Measurements from ENCODE around the gene PGM2. TPM values are rescaled to one million over a fixed set of nuclear protein-coding genes. Genes with fewer than 3 reads are reported as not detected.

Gene PGM2
- total and polyA plus RNA-seq, 5 donors from 2014 or later = 20.5 to 29.5 (median 22.1) TPM

DNA sequence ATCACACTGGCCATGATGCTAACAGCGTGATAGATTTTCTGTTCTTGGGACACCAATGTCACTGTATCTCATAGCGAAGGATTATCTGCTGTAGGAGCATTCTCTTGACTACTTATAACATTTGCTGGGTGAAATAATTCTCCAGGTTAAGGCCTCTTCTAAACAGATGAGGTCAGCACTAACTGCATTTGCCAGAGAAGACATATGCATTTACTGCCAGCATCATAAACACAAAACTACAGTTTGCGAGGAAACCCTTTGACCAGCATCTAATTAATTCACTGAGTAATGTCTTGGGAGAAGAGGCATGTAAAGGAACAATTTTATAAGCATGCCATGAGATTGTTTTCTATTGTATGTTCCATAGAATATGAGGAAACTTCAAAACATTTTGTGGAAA lies 78.3 kb downstream of the PGM2 start:
- Histone ChIP-seq H3K9me3 (ENCODE audit: control insufficient read depth in 2 of 2, low read length in 2 of 2) (no peaks in the 10 kb centered on the region), H3K4me1 (ENCODE audit: control insufficient read depth, insufficient read depth, low read length, poor library complexity, severe bottlenecking) (peaks cover 4% of the 10 kb centered on the region), H3K27me3 (ENCODE audit: control insufficient read depth, insufficient read depth, low read length) (no peaks in the 10 kb centered on the region), H3K4me3 (ENCODE audit: low read depth, low read length) (no peak overlapping the region), H3K27ac (ENCODE audit: insufficient read depth, low read length, poor library complexity, severe bottlenecking) (no peak overlapping the region), H3K36me3 (ENCODE audit: control insufficient read depth, insufficient read depth, low read length) (peaks cover 36% of the 10 kb centered on the region)
- H3K4me1 Mint-ChIP-seq = peaks cover 16 to 65% (median 32%) of the 10 kb centered on the region in 4 donors
- no peaks in the 10 kb centered on the region for H3K9me3 Mint-ChIP-seq
- H3K4me3 Mint-ChIP-seq = no peak overlapping the region
- no peak for ATAC-seq (ENCODE audit: low read depth in 2 of 2)
- DNase-seq = no peak
- no peak overlapping the region for H3K27ac Mint-ChIP-seq
- no peaks in the 10 kb centered on the region for H3K27me3 Mint-ChIP-seq
- H3K36me3 Mint-ChIP-seq = peaks cover 50% of the 10 kb centered on the region

DNA sequence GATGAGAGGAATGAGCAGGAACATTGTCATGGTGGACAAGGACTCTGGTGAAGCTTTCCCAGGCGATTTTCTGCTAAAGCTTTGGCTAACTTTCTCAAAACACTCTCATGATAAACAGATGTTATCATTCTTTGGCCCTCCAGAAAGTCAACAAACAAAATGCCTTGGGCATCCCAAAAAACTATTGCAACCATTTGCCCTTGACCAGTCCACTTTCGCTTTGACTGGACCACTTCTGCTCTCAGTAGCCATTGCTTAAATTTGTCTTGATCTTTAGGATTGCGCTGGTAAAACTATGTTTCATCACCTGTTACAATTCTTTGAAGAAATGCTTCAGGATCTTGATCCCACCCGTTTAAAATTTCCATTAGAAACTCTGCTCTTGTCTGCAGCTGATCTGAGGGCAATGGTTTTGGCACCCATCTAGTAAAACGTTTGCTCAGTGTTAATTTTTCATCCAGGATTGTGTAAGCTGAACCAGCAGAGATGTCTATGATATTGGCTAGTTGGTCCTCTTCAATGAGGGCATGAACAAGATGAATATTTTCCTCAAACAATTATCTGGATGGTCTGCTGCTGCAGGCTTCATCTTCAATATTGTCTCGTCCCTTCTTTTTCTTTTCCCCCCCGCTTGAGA lies 79.2 kb downstream of the PGM2 start:
- H3K27ac Mint-ChIP-seq = peak overlapping the region in 2 of 3 donors; percentile 16 to 53
- Histone ChIP-seq H3K27me3 (ENCODE audit: control insufficient read depth, insufficient read depth, low read length) (no peaks in the 10 kb centered on the region), H3K9me3 (ENCODE audit: control insufficient read depth in 2 of 2, low read length in 2 of 2) (no peaks in the 10 kb centered on the region), H3K27ac (ENCODE audit: insufficient read depth, low read length, poor library complexity, severe bottlenecking) (no peak overlapping the region), H3K36me3 (ENCODE audit: control insufficient read depth, insufficient read depth, low read length) (peaks cover 36% of the 10 kb centered on the region), H3K4me3 (ENCODE audit: low read depth, low read length) (no peak overlapping the region), H3K4me1 (ENCODE audit: control insufficient read depth, insufficient read depth, low read length, poor library complexity, severe bottlenecking) (peaks cover 4% of the 10 kb centered on the region)
- H3K4me1 Mint-ChIP-seq = peaks cover 16 to 58% (median 29%) of the 10 kb centered on the region in 4 donors
- no peak for DNase-seq
- no peaks in the 10 kb centered on the region for H3K9me3 Mint-ChIP-seq
- no peaks in the 10 kb centered on the region for H3K27me3 Mint-ChIP-seq
- ATAC-seq (ENCODE audit: low read depth in 2 of 2) = no peak
- peaks cover 44% of the 10 kb centered on the region for H3K36me3 Mint-ChIP-seq
- no peak overlapping the region for H3K4me3 Mint-ChIP-seq

- H3K9me3 Mint-ChIP-seq = no peaks in the 10 kb centered on the region
- Histone ChIP-seq H3K9me3 (ENCODE audit: control insufficient read depth in 2 of 2, low read length in 2 of 2) (no peaks in the 10 kb centered on the region), H3K4me3 (ENCODE audit: low read depth, low read length) (no peak overlapping the region), H3K27ac (ENCODE audit: insufficient read depth, low read length, poor library complexity, severe bottlenecking) (no peak overlapping the region), H3K27me3 (ENCODE audit: control insufficient read depth, insufficient read depth, low read length) (no peaks in the 10 kb centered on the region), H3K36me3 (ENCODE audit: control insufficient read depth, insufficient read depth, low read length) (peaks cover 16% of the 10 kb centered on the region), H3K4me1 (ENCODE audit: control insufficient read depth, insufficient read depth, low read length, poor library complexity, severe bottlenecking) (no peaks in the 10 kb centered on the region)
- no peak overlapping the region for H3K4me3 Mint-ChIP-seq
- DNase-seq = no peak
- no peak overlapping the region for H3K27ac Mint-ChIP-seq
- H3K4me1 Mint-ChIP-seq = peaks cover 11 to 50% (median 30%) of the 10 kb centered on the region in 4 donors
- no peak for ATAC-seq (ENCODE audit: low read depth in 2 of 2)
- H3K36me3 Mint-ChIP-seq = peaks cover 32% of the 10 kb centered on the region
- no peaks in the 10 kb centered on the region for H3K27me3 Mint-ChIP-seq
These were observed 82.2 kb downstream of the PGM2 start for GRCh38 chr4:37908488-37909331.

DNA sequence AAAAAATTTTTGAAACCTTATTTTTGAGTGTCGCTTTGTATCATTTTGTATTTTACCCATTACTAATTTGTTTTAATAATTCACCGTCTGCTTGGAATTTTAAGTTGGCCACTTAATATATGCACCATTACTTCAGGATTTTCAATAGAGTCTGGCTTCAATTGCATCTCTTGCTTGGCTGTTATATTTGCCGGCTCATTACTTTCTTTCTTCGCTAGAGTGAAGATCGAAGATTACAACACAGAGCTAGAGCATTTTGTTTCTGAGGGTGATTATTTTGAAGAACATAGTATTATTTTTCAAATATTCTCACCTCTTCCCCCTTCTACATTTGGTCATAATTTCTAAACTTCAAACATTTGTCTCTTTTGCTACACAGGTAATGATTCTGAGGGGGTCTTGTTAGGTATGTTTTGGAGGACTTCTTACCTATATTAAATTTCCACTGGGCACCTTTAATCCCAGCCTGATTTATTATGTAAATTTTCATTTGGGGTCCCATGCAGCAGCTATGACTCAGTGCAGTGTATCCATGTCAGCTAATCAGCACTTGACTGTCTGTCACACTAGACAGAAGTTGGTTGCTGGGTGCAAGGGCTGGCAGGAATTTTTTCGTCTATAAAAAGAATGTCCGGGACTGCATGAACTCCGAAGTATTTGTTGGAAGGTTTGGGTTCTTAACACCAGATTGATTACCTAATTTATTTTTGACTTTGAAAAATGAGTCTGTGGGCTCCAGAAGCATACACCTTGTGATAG lies 83.0 kb downstream of the PGM2 start:
- H3K27me3 Mint-ChIP-seq = no peaks in the 10 kb centered on the region
- no peak overlapping the region for H3K4me3 Mint-ChIP-seq

DNA sequence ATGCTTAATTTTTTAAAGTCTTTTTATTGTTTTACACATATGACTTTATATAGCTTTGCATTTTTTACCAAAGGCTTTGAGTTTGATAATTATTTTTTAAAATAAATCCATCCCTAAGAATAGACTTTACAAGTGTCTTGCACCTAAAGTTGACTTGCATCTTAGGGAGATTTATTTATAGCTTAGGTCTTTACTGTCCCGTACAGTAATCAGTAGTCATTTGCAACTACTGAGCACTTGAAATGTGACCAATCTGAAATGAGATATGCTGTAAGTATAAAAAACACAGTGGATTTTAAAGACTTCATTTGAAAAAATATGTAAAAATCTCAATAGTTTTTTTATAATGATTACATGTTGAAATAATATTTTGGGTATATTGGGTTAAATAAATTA lies 83.6 kb downstream of the PGM2 start:
- Mint-ChIP-seq H3K4me1 (peaks cover 11 to 43% (median 28%) of the 10 kb centered on the region in 4 donors), H3K27me3 (no peaks in the 10 kb centered on the region), H3K27ac (no peak overlapping the region), H3K36me3 (peaks cover 28% of the 10 kb centered on the region), H3K4me3 (no peak overlapping the region), H3K9me3 (no peaks in the 10 kb centered on the region)
- Histone ChIP-seq H3K9me3 (ENCODE audit: control insufficient read depth in 2 of 2, low read length in 2 of 2) (no peaks in the 10 kb centered on the region), H3K36me3 (ENCODE audit: control insufficient read depth, insufficient read depth, low read length) (peaks cover 10% of the 10 kb centered on the region), H3K4me3 (ENCODE audit: low read depth, low read length) (no peak overlapping the region), H3K4me1 (ENCODE audit: control insufficient read depth, insufficient read depth, low read length, poor library complexity, severe bottlenecking) (no peaks in the 10 kb centered on the region), H3K27me3 (ENCODE audit: control insufficient read depth, insufficient read depth, low read length) (no peaks in the 10 kb centered on the region), H3K27ac (ENCODE audit: insufficient read depth, low read length, poor library complexity, severe bottlenecking) (no peak overlapping the region)
- ATAC-seq (ENCODE audit: low read depth in 2 of 2) (no peak), DNase-seq (no peak)

More for the DNA sequence above, 83.0 kb downstream of the PGM2 start:
- Mint-ChIP-seq H3K4me1 (peaks cover 11 to 47% (median 30%) of the 10 kb centered on the region in 4 donors), H3K9me3 (no peaks in the 10 kb centered on the region), H3K36me3 (peaks cover 31% of the 10 kb centered on the region), H3K27ac (no peak overlapping the region)
- ATAC-seq (ENCODE audit: low read depth in 2 of 2) = no peak
- Histone ChIP-seq H3K4me3 (ENCODE audit: low read depth, low read length) (no peak overlapping the region), H3K4me1 (ENCODE audit: control insufficient read depth, insufficient read depth, low read length, poor library complexity, severe bottlenecking) (no peaks in the 10 kb centered on the region), H3K36me3 (ENCODE audit: control insufficient read depth, insufficient read depth, low read length) (peaks cover 8% of the 10 kb centered on the region), H3K27ac (ENCODE audit: insufficient read depth, low read length, poor library complexity, severe bottlenecking) (no peak overlapping the region), H3K9me3 (ENCODE audit: control insufficient read depth in 2 of 2, low read length in 2 of 2) (no peaks in the 10 kb centered on the region), H3K27me3 (ENCODE audit: control insufficient read depth, insufficient read depth, low read length) (no peaks in the 10 kb centered on the region)
- DNase-seq = no peak

Other genes with a start within 250 kb of the PGM2 start
- gene RELL1, start 140.3 kb upstream of the PGM2 start, total RNA-seq = 24.3 TPM
- 1 to 10 TPM; 2.7 to 6.3 (median 4.3) TPM for gene RELL1, start 140.3 kb upstream of the PGM2 start, polyA plus RNA-seq
- 48.2 TPM for gene TBC1D1, start 64.4 kb downstream of the PGM2 start, total RNA-seq
- 10 to 100 TPM; 12.3 to 20.7 (median 19.3) TPM for gene TBC1D1, start 64.4 kb downstream of the PGM2 start, polyA plus RNA-seq
- gene PTTG2, start 133.7 kb downstream of the PGM2 start, total RNA-seq = 2.0 TPM
- gene PTTG2, start 133.7 kb downstream of the PGM2 start, polyA plus RNA-seq = not detected

All from CD4-positive, CD25-positive, alpha-beta regulatory T cell (primary cell).